DMS153 (cell line): ENCODE data around the gene HAPSTR1.

Experiments used
- DNase-seq: peaks from one replicate; lab custom pipeline; 2025; lab: John Stamatoyannopoulos, UW

HAPSTR1 gene

GRCh38 chr16:9097266-9098219 lies 6.1 kb downstream of the HAPSTR1 start:
- DNase-seq = no peak

GRCh38 chr16:9098377-9099090 lies 7.1 kb downstream of the HAPSTR1 start:
- no peak for DNase-seq

- DNase-seq = no peak
Measured at GRCh38 chr16:9099131-9099625, 7.7 kb downstream of the HAPSTR1 start.

- DNase-seq = no peak
Measured at GRCh38 chr16:9102379-9102778, 10.9 kb downstream of the HAPSTR1 start.

DNA sequence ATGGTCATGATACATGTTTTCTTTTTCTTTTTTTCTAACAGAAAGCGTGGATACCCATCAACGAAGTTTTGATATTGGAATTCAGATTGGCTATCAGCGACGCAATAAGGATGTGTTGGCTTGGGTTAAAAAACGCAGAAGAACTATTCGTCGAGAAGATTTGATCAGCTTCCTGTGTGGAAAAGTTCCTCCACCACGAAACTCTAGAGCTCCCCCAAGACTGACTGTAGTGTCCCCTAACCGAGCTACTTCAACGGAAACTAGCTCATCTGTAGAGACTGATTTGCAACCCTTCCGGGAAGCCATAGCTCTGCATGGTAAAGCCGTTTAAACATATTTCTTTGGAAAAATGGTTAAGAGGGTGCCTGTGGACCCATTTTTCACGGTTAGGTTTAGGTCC lies 11.5 kb downstream of the HAPSTR1 start:
- DNase-seq = no peak

DNA sequence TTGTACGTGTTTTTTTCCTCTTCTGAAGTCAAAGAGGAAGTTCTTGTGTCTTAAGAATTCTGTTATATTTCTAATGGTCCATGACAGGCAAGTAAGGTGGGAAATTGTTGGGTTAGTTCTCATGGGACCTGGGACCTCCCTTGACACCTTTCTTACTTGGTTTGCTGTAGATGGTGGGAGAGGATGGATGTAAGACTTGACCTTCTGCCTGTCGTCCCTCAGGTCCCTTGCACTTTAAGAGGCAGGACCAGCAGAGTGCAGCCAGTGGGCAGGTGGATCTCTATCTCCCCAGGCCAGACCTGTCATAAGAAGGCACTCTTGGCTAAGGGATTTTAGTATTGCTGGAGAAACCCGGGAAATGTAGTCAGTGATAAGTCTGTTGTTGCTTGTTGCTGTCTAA lies 12.1 kb downstream of the HAPSTR1 start:
- no peak for DNase-seq

GRCh38 chr16:9105189-9105588 lies 13.7 kb downstream of the HAPSTR1 start:
- no peak for DNase-seq

- DNase-seq = no peak
Measured at GRCh38 chr16:9107025-9107970, 15.9 kb downstream of the HAPSTR1 start.

DNA sequence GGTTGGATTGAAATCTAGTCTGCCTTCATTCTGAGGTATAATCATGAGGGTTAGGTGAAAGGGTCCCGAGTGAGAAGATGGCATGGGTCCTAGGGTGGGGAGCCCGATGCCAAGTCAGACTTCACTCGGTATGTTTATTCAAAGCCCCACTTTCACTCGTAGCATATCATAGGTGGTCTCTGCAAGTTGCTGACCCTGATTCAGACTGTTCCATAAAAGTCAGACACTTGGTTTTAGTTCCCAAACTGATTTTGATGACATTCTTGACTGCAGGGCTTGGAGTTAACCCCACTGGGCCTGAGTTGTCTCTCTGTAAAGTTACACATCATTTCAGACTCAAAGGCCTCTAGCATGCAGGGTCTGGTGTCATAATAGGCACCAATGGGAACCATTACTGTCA lies 17.8 kb downstream of the HAPSTR1 start:
- no peak for DNase-seq

DNA sequence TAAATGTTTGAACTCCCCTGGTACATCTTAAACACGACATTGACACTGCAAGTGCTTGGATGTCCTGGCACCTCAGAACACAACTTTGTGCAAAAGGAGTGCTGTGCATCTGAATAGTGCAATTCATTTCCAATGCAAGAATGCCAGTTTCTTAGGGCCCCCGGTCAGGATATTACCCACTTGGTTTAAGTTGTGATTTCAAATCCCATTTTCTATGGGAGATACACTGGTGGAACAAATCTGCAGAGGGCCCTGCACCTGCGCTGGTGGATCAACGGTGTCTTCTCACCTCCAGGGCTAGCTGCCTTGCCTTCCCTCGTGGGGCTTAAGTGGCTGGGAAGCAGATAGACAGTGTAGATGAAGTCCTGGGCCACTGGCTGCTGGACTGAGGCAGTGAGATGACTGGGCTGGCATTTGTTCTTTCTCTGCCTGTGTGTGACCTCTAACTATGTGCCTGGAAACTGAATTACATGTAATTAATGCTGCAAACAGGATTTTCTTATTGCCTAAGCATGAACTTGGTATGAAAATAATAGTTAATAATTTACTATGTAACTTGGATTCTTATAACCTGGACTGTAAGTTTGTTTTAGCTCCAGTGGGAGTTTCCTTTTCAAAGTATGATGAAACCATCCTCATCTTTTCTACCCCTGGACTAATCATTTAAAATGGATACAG lies 20.9 kb downstream of the HAPSTR1 start:
- no peak for DNase-seq

GRCh38 chr16:9112844-9113186 lies 21.4 kb downstream of the HAPSTR1 start:
- DNase-seq = no peak

DNA sequence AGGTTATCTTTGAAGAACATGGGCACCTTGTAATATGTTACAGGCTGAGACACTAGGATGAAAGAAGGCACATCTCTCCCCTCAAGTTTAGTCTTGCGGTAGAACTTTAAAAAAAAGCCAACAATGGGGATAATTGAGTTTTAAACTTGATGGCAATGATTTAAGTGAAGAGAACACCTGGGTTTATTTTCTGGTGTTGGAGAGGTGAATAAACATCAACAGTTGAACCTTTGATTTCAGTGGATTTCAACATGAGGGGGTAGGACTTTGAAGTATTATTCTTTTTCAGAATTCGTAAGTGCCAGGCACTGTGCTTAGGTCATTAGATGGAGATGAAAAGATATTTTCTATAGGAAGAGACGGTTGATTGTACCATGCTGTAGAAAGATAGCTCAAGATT lies 22.3 kb downstream of the HAPSTR1 start:
- DNase-seq = no peak

DNA sequence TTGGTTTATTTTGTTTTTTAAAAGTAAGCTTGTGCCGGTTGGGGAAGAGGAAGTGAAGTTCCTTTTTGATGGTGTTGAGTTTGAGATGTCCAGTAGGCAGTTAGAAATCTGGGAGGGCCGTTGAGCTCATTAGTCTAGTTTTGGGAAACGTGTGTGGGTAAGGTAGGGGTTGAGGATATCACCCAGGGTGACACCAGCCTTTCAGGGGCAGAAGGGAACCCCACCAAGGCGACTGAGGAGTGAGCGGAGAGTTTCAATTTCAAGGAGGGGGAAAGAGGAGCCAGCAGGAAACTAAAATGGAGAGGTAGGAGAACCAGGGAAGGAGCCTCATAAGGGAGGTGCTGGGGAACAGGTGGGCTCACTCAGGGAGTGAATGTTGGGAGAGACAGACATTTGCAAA lies 22.7 kb downstream of the HAPSTR1 start:
- no peak for DNase-seq

GRCh38 chr16:9114842-9115241 lies 23.4 kb downstream of the HAPSTR1 start:
- no peak for DNase-seq

- DNase-seq = no peak
Measured at GRCh38 chr16:9115277-9115676, 23.8 kb downstream of the HAPSTR1 start.

DNA sequence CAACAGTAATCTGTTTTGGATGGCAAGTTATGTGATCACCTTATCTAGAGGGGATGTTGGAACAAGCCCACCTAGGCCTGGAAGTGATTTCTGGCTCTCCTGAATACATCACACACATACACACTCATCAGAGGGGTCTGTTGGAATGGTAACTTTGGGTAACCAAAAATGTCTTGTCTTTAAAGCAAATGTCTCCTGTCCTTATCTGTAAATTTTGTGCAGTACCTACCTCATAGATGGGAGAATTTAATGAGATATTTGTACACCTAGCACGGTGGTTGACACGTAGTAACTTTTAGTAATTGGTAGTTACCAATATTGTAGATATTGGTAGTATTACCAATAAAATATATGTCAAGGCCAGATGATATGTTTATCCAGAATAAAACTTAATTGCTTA lies 24.7 kb downstream of the HAPSTR1 start:
- no peak for DNase-seq

DNA sequence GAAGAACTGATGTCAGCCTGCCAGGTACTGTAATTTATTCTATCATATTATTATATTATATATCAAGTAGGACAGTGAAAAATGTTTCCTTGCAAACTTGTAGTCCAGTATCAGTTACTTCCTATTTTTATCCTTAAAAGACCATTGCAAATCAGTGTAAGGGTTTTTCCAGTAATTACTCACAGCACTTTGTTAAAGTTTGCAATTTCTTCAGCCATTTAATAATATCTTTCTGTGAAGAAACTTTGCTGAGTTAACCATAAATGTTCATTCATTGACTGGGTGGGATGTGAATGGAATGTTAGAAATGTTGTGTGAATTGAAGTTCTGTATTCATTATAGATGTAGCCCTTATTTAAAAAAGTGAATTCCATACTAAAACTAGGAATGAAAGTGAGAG lies 26.7 kb downstream of the HAPSTR1 start:
- DNase-seq = no peak

GRCh38 chr16:9119795-9120194 lies 28.4 kb downstream of the HAPSTR1 start:
- no peak for DNase-seq

GRCh38 chr16:9122342-9122741 lies 30.9 kb downstream of the HAPSTR1 start:
- DNase-seq = no peak

DNA sequence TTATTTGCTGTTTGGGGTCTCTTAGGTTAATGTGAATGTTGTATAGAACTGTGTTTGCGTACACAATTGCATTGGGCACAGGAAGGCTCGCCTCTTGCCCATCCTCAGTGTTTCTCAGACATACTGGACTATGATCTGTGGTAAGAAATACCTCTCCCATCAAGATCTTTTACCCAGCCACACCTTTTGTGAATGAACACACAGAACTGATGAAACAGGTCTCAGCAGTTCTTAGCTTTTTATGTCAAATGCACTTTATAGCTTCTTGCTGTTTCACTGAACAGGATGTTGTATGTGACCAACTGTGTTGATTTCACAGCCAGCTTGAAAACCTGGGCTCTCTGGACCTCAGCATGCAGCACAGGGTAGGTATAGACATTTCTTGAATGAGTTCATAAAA lies 31.5 kb downstream of the HAPSTR1 start:
- DNase-seq = no peak

DNA sequence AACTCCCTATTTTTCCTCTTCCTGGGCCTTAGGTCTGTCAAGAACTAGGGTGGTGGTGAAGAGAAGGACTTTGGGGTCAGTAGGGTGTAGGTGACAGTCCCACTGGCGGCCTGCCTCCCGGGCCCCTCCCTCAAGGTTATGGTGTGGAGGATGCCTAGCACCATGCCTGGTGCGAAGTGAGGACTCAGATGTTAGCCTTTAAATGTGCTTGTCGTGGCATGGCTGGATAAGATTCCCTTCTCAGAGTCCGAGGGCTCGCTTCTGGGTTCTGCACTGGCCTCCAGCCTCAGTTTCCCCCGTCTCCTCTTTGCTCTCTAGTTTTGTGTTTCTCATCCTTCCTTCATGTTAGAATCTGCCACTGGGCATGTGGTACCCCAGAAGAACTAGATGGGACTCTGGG lies 32.0 kb downstream of the HAPSTR1 start:
- DNase-seq = no peak

DNA sequence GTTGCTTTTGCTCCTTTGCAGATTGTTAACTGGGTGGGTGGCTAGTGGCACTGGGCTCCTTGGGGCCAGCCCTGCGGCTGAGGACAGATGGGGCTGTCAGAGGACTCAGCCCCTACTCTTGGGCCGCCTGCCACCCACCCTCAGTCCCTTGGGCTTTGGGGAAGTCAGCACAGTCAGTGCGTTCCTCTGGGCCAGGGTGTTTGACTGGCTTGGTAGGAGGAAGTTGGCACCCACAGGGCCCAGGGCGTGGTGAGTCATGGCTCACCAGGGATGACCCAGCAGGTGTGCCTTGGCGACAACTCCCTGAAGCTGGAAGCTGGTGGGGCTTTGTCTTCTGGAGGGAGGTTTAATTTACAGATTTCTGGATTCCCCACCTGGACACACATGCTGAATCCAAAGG lies 32.4 kb downstream of the HAPSTR1 start:
- peak; percentile 43 for DNase-seq
